Muscle of back (tissue), 13 donors: ENCODE data around the gene MAD1L1. TPM values are rescaled to one million over a fixed set of nuclear protein-coding genes. Genes with fewer than 3 reads are reported as not detected.
"Not testable (repeated sequence)": the region's sequence is repeated elsewhere in the genome, so short reads cannot be mapped to it uniquely, and the experiment has no call there.

ENCODE experiments used
- DNase-seq, 3 donors: peaks; one replicate each; pipeline versions ENCODE4 v3.0.0 to v3.0.0-alpha.2; 2013
- long read RNA-seq, 9 donors: transcript quantifications; one replicate each; lab custom pipeline, GENCODE V29; 2026
- polyA plus RNA-seq, 10 donors: library from polyadenylated mRNA; unstranded; fragments of 120-200 nt; gene quantifications; one replicate each; pipeline ENCODE4 v1.2.1, GENCODE V29; 2013; ENCODE audit not compliant: insufficient read length in 10 of 10

MAD1L1 gene
- polyA plus RNA-seq, result 10 to 100 TPM; 15.4 to 25.7 (median 22.0) TPM
- long read RNA-seq, donor 1, partial matches to known transcripts, result 0 of 1 reads
- long read RNA-seq, donor 1, other reads (novel, unspliced or antisense), result 0 of 1 reads
- long read RNA-seq, donor 2, partial matches to known transcripts, result 5 of 6 reads
- long read RNA-seq, donor 2, other reads (novel, unspliced or antisense), result 0 of 6 reads
- long read RNA-seq, donor 3, result 0 reads
- long read RNA-seq, donor 4, result 0 reads
- long read RNA-seq, donor 5, result 0 reads
- long read RNA-seq, donor 6, partial matches to known transcripts, result 0 of 2 reads
- long read RNA-seq, donor 6, other reads (novel, unspliced or antisense), result 0 of 2 reads
- long read RNA-seq, donor 7, partial matches to known transcripts, result 6 of 6 reads
- long read RNA-seq, donor 7, other reads (novel, unspliced or antisense), result 0 of 6 reads
- long read RNA-seq, donor 8, partial matches to known transcripts, result 0 of 1 reads
- long read RNA-seq, donor 8, other reads (novel, unspliced or antisense), result 0 of 1 reads
- long read RNA-seq, donor 9, result 0 reads

- DNase-seq, result peak; percentile 90 to 97 (median 94)
Observed at GRCh38 chr7:2232766-2233520, at the start of gene MAD1L1. Gene MAD1L1 (minus strand): TSS chr7:2232945. CDS start chr7:2230133, 2,812 bp downstream.

GRCh38 chr7:2282185-2282751, 49.5 kb upstream of the MAD1L1 start:
- DNase-seq, result no peak

GRCh38 chr7:2281541-2281940, 48.8 kb upstream of the MAD1L1 start:
- DNase-seq, result peak; percentile 63 to 92 (median 86)

GRCh38 chr7:2280424-2280823, 47.7 kb upstream of the MAD1L1 start:
- DNase-seq, result no peak

- peak; percentile 80 to 92 (median 80) for DNase-seq
Observed at GRCh38 chr7:2279896-2280295, 47.2 kb upstream of the MAD1L1 start.

GRCh38 chr7:2278026-2278425, 45.3 kb upstream of the MAD1L1 start:
- no peak for DNase-seq

- DNase-seq, result no peak
Observed at GRCh38 chr7:2276107-2276506, 43.4 kb upstream of the MAD1L1 start.

GRCh38 chr7:2275101-2275500, 42.4 kb upstream of the MAD1L1 start:
- no peak for DNase-seq

- DNase-seq, result no peak
Observed at GRCh38 chr7:2274666-2275065, 41.9 kb upstream of the MAD1L1 start.

GRCh38 chr7:2273866-2274265, 41.1 kb upstream of the MAD1L1 start:
- DNase-seq, result no peak

GRCh38 chr7:2272031-2272430, 39.3 kb upstream of the MAD1L1 start:
- no peak for DNase-seq

GRCh38 chr7:2271273-2272026, 38.7 kb upstream of the MAD1L1 start:
- DNase-seq, result no peak

- DNase-seq, result no peak
Observed at GRCh38 chr7:2270495-2270894, 37.8 kb upstream of the MAD1L1 start.

GRCh38 chr7:2269991-2270460, 37.3 kb upstream of the MAD1L1 start:
- no peak for DNase-seq

- not testable (repeated sequence) for DNase-seq
Observed at GRCh38 chr7:2269089-2269990, 36.6 kb upstream of the MAD1L1 start.

GRCh38 chr7:2266911-2267310, 34.2 kb upstream of the MAD1L1 start:
- DNase-seq, result no peak

- DNase-seq, result no peak
Observed at GRCh38 chr7:2264158-2264557, 31.4 kb upstream of the MAD1L1 start.

GRCh38 chr7:2263176-2263575, 30.4 kb upstream of the MAD1L1 start:
- no peak for DNase-seq

- DNase-seq, result no peak
Observed at GRCh38 chr7:2261611-2262010, 28.9 kb upstream of the MAD1L1 start.

GRCh38 chr7:2260820-2261219, 28.1 kb upstream of the MAD1L1 start:
- no peak for DNase-seq
